NCI-H82 (cell line): Measurements from ENCODE around the gene RIC3.
"Not testable (repeated sequence)": the region's sequence is repeated elsewhere in the genome, so short reads cannot be mapped to it uniquely, and the experiment has no call there.

ENCODE experiments used
- DNase-seq: peaks from one replicate; lab custom pipeline; 2025; lab: John Stamatoyannopoulos, UW

RIC3 gene

DNA sequence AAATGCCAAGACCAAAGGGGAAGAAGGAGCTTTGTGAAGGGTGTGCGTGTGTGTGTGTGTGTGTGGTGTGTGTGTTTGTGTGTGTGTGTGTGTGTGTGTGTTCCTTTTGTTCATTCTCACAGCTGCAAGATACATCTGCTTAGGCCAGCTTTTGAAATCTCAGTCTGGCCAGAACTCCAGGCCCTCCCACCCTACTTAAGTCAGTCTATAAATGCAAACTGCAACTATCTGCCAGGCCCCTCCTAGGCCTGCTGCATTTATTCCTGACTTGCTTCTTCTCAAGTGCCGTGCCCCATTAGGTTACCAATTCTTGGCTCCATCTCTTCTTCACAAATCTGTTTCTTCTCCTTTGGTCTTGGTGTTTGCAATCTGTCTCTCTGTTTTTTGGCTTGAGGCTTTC, 21.6 kb upstream of the RIC3 start:
- DNase-seq = no peak

DNA sequence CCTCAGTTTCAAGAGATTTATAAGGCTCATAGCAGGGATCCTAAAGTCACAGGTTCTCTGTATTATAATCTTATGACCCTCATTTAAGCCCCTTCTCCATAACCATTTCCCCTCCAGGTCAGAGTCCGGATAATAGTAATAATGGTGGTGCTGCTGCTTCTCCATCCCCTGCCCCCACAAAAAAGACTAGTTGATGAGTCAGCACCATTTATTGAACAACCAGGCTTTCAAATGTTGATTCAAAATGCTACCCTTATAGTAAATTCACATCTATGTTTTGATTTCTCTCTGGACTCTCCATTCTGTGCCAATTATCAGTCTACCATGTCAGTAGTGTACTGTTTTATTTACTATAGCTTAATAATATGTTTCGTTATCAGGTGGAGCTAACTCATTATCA, 17.6 kb upstream of the RIC3 start:
- no peak for DNase-seq

DNA sequence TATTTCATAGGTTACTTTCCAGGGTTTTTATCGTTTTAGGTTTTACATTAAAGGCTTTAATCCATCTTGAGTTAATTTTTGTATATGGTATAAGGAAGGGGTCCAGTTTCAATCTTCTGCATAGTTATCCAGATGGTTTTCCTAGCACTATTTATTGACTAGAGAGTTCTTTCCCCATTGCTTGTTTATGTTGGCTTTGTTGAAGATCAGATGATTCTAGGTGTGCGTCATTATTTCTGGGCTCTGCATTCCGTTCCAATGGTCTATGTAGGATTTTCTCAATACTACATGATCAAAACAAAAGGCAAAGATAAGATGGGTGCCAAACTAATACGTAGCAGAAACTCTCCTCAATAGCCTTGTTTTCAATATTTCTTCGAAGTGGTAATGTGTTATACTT, 14.3 kb upstream of the RIC3 start:
- no peak for DNase-seq

DNA sequence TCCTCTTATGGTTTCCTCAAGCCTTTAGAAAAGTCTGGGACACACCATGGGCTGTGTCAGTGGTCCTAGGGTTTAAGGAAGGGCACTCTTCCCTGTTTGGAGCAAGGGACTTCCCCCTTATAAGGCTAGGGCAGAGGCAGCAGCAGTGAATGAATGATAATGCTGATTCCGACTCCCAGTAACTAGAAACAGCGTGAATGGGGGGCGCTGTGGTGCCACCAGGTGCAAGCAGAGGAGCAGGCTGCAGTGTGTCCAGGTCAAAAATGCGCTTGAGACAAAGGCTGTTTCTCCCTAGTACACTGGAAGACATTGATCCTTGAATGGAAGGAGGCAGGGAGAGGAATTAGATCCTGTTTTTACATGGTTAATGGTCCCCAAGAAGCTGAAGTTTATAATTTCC, 11.6 kb upstream of the RIC3 start:
- DNase-seq = no peak

DNA sequence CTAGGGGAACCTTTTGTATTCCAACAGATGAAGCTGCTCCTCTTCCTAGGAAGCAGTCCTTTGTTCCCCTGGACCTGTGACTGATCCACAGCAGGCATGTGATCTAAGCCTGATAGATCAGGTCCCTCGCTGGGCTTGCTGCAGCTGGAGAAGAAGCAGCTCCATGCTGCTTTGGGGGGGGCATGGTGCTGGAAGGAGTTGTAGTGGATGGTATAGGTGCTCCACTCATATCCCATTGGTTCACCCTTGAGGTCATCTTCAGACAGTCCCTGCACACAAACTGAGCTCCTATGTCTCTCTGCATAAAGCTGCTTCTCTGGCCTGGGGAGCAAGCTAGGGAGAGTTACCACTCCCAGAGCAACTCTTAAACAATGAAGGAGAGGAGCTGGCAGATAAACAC, 9.5 kb upstream of the RIC3 start:
- no peak for DNase-seq

DNA sequence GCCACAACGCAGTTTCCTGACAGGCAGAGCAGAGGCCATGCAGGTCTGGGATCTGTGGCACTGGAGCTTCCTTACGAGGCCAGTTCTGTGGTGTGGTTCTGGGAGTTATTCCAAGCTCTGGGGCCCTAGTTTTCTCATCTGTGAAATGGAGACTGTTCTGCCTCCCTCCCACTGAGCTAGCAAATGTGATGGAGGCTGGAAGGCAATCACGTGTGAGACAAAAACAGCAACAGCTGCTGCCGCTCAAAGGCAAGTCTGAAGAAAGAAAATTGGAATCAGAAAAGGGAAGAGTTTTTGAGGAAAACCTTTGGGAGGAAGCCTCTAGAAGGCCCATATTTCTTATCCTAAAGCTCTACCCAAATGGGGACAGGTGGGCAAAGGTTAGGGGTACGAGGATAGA, 8.3 kb upstream of the RIC3 start:
- DNase-seq = no peak

DNA sequence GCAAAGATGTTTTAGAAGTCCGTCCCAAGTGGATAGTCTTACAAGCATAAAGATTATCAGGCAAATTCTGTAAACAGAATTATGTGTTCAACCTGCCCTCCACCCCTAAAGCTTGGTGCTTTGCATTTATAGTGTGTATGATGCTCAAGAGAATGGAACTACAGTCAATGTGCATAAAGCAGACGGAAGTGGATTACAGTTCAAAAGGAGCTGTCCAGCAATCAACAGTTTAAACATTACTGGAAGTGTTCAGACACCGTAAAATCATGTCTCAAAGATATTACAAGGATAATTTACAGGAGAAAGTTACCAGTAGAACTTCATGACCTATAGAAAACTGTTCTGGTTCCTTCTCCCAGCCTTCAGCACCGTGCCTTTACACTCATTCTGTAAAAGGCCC, 1.0 kb downstream of the RIC3 start:
- DNase-seq = no peak

DNA sequence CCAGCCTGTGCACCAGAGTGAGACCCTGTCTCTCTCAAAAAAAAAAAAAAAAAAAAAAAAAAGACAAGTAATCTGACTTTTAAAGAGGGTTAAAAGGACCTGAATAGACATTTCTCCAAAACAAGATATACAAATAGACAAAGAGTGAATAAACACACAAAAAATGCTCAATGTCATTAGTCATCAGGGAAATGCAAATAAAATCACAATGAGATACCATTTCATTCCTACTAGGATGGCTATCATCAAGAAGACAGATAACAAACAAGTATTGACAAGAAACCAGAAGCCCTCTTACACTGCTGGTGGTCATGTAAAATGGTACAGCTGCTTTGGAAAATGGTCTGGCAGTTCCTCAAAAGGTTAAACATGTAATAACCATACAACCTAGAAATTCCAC, 4.1 kb downstream of the RIC3 start:
- DNase-seq = no peak

DNA sequence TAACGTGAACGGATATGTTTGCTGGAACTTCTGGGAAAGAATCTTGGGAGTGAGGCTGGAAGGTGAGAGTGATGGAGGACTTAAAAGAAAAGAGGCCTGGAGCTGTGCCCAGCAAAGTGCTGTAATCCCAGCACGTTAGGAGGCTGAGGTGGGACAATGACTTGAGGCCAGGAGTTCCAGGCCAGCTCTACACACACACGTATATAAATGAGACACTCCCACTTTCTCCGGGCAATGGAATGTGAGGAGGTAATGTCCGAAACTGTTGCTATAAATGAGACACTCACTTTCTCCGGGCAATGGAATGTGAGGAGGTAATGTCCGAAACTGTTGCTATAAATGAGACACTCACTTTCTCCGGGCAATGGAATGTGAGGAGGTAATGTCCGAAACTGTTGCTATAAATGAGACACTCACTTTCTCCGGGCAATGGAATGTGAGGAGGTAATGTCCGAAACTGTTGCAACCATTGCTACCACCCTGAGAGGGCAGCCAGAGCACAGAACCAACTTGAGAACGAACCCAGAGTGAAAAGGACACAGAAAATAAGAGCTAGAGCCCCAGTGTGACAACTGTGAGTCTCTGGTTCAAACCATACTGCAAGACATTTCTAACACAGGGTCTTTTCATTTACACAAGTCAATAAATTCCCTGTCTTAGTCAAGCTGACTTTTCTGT, 7.1 kb downstream of the RIC3 start:
- not testable (repeated sequence) for DNase-seq

DNA sequence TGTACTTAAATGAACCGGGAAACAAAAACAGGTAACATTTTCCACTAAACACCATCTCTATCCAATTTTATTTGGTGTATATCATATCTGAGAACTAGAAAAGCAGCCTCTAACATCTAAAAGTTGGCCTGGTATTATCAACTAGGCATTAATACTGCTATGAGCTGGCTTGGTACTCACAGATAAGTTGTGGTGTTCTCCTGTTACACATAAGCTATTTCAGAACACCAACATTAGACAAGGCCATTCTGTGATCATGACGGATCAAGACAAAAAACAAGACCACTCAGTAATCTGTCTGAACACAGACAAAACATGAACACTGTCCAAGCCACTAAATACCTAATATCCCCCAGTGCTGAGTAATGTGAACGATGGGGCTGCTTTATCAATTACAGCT, 11.9 kb downstream of the RIC3 start:
- DNase-seq = no peak

DNA sequence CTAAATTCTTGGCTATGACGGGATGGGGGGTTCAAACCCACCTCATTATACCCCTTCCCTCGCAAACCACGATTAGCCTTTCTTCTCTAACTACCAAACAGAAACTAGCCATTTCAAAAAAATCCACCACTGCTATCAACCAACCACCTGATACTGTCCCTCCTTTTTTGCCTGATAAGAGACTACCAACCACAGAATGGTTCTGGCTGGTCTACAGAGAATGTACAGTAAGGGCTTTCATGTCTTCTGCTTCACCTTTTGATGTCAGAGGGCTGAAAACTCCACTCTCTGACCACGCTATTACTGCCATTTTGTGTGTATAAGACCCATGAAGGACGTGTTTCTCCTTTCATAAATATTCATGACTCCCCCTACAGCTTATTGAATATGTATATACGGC, 19.1 kb downstream of the RIC3 start:
- no peak for DNase-seq

DNA sequence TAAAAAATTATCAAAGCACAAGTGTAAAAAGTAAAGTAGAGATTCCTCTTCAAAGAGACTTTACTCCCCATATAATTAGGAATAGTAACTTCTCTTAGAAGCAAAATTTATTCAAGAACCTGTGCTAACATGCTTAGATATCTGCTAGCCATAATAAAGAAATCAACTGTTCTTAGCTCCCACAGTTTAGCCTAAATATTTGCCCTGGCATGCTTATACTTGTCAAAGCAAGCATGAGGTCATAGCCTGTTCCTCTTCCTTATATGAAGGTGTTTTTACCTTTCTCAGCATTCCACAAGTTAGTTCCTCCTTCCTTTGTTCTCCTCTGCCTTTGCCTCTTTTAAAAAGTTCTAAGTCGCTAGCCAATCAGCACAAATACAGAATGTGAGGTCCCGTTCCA, 30.3 kb downstream of the RIC3 start:
- no peak for DNase-seq

DNA sequence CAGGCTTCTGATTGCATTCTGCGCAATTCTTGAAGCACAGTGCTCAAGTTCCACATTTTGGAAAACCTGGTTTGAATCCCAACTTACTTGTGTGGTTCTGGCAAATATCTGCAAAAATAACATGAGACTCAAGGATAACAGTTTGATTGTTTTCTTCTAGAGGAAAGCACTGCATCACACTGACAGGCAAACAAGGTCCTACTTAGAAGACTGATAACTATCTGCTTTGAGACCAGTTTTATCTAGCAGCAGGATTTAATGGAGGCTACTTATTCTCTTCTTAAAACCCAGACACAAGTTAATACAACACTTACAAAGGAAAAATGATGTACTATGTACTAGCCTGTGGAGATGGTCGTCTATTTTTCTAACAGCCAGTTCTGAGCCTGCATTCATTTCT, 41.4 kb downstream of the RIC3 start:
- no peak for DNase-seq

DNA sequence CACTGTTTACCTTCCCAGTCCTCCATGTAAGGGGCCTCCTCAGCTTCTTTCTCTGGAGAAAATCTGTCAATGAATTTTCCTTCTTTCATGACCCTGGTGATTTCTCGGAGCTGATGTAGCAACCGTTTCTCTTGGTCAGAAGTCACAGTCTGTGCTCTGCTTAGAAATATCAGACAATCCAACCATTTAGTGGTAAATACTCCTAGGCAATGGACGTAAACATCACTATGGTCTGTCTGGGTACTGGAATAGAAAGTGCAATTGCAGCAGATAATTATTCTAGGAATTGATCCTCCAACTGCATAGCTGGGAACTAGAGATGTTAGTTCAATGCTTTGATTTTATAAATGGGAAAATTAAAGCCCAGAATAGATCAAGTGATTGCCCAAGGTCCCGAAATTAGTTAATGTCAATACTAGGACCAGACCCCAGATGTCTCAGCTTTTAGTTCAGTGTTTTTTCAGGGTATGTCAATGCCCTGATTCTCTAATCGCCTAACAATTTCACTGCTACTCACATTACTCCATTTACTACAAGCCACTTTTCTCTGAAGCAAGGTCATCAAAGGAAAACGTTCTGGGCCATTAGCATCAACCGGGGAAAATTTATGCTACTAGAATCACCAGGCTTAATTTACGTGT, 42.1 kb downstream of the RIC3 start:
- DNase-seq = no peak

DNA sequence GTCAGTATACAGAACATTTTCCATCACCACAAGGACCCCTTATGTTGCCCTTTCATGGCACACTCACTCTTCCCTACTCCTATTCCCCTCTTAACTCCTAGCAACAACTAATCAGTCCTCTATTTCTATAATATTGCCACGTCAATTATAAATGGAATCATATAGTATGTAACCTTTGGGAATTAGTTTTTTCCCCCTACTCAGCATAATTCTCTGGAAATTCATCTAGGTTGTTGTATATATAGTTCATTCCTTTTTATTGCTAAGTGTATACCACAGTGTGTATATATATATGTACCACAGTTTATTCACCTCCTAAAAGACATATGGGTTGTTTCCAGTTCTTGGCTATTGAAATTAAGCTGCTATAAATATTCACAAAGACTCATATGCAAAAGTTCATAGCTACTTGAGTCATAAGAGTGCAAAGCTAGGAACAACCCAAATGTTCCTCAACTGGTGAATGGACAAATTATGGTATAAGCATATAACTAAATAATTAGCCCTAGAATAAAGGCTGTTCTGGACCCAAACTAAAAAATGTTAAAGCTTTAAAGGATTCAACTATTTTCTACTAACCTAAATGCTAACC, 46.6 kb downstream of the RIC3 start:
- no peak for DNase-seq

DNA sequence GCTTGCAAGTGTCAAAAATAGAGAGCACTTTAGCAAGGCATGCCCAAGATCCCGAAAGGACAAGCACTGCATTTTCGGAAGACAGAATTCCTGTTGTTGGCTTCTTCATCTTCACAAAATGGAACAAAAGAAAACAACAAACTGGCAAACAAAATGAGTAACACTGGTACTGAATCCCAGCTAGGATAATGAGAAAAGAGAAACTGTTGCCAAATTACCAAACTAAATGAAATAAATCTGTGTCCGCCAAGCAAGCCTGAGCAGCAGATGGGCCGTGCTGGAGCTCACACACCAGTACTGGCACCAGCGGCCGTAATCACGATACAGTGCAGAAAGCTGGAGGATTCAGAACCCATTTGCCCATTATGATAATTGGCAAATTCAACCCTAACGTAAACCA, 57.2 kb downstream of the RIC3 start:
- no peak for DNase-seq

DNA sequence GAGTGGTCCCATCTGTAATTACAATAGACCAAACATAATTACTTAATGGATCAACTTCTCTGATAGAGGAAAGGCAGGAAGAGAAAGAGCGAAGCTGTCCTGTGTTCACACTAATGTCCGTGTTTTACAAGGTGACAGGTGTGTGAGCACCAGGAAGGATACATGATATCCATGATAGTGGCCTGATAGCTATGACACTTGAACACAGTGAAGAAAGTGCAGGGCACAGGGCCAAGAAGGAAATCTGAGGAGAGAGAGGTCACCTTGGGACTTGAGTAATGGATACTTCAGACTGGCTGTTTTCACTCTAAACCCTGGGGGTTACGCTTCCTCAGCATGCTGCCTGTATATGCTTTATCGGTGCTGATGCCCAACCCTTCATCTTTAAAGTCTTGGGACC, 58.4 kb downstream of the RIC3 start:
- no peak for DNase-seq

DNA sequence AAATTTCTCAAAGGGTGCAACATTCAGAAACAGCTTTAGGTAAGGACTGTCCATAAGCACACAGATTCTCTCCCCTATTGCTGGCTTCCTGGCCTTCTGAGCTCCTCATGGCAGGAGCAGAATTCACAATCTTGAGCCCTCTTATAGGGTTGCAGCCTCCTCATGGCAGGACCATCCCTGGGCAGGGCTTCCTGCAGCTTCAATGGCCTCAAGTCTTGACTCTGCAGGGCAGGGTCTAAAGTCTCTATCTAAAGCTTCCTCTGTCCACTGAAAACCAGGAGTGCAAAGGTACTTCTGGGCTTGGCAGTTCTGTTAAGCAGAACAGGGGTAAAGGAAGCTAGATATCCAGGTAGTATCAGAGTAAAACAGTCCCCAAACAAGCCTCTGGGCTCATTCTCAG, 59.1 kb downstream of the RIC3 start:
- DNase-seq = no peak

DNA sequence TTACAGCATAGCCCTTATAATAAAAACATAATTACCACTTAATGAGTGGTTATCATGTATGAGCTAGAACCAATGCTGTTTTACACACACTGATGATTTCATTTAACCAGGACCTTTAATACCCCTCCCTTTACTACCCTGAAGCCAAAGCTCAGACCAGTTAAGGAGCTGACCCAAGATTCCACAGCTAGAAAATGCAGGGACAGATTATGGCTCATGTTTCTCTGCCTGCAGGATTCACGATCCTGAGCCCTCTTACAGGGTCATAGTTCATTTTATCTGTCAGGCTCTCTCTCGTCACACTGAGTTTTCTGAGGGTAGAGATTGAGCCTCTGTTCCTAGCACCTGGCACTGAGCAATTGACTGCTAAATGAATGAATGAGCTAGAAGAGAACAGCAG, 60.4 kb downstream of the RIC3 start:
- DNase-seq = peak; percentile 34

DNA sequence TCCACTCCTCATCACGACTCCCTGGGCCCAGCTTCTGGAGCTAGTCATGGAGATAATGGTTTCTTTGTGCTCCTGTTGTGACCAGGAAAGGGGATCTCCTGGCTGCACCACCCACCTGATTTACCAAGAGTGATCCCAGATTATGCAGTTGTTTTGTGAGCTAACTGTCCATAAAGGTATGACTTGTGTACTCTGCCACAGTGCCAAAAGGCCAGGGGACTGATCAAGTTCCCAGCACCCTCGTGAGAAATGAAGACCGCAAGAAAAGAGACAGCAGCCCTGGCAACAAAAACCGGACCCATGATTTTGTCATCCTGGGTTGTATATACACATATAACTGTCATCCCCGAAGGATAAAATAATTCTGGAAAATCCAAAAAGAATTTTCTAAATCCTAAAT, 61.2 kb downstream of the RIC3 start:
- DNase-seq = no peak

DNA sequence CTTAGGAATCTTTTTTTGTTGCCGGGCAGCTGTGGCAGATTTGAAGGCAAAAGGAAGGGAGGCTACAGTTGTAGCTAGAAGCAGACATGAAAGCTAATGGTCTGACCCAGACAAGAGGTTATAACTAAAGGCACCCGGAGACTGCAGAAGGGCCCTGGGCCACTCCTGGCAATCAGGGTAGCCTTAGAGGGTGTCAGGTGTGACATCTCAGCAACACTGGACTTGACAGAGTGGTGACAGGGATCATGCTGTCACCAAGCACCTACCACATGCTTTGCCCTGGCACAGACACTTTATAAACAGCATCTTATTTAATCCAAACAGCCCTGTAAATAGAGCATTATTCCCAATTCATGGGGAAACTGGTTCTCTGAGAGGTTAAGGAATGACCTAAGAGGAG, 62.1 kb downstream of the RIC3 start:
- no peak for DNase-seq

DNA sequence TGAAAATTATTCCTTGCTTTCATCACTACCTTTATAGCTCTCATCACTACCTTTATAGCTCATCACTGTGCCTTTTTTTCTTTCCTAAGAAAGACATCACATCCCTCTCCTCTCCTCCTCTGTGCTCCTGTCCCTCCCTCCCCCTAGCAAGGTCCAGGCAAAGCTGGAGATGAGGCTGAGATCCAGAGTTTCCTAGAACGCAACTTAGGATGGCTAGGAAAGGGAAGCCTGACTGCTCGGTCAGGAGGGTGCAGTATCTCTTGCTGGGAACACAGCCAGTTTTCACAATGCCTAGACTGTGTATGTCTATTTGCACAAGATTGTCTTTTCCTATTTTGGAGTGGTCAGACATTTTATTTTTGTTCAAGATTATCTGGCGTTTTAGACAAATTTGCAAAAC, 63.2 kb downstream of the RIC3 start:
- no peak for DNase-seq

DNA sequence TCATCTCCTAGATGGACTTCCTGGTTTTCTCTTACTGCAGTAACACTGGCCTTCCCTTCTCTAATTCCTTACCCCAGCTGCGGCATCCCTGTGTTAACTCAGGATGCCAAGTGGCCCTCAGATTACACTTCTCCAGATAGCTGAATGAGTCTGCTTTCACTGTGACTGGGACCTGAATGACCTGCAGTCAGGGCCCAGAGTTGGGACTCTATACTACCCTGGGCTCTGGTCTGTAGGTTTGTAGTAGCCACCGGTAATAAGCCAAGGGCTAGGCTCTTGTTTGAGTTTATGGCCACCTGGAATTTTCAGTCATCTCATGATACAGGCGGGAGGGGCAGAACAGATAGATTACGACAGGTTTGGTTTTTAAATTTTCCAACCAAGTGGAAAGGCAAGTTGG, 63.7 kb downstream of the RIC3 start:
- DNase-seq = no peak

DNA sequence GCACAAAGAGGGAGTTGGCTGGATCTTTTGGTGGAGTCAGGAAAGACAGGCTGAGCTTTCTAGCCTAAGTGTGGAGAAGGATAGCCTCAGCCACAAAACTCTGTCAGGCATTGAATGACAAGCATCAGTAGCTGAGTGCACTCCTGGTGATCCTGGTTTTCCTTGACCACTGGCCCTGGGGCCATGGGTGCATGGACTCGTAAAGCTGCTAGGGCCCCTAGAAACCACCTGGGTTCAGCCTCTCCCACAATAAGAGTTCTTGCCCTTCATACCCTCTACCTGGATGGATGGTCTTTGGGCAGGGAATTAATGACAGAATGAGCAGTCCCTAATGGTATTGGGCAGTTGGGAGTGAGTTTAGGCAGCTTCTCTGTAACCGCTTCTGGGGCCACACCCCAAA, 64.9 kb downstream of the RIC3 start:
- DNase-seq = no peak
